Mesendoderm (in vitro differentiated cells): ENCODE data around the gene ANKS1B.
"Not testable (repeated sequence)": the region's sequence is repeated elsewhere in the genome, so short reads cannot be mapped to it uniquely, and the experiment has no call there.

Source experiments
- DNase-seq: peaks from one replicate; pipeline ENCODE4 v3.0.0; 2013
- H2AK5ac ChIP-seq: 2 replicates; pipeline ENCODE4 v1.6.1; 2013; ENCODE audit warnings: low read length, inconsistent platforms
- H2BK120ac ChIP-seq: 2 replicates; pipeline ENCODE4 v1.6.1; 2013; ENCODE audit warnings: low read depth, mild to moderate bottlenecking, low read length, moderate library complexity, mixed read lengths
- H2BK15ac ChIP-seq: replicated peaks from 2 replicates; pipeline ENCODE4 v1.6.1; 2013; ENCODE audit warnings: low read depth, mild to moderate bottlenecking, moderate library complexity
- H2BK5ac ChIP-seq: 2 replicates; pipeline ENCODE4 v1.6.1; 2013; ENCODE audit warnings: low read length, inconsistent platforms
- H3K18ac ChIP-seq: 2 replicates; pipeline ENCODE4 v1.6.1; 2013; ENCODE audit warnings: mild to moderate bottlenecking, low read length, mixed read lengths
- H3K23ac ChIP-seq: one replicate; pipeline ENCODE4 v1.6.1; 2013; ENCODE audit warnings: low read length
- H3K27ac ChIP-seq: 2 replicates; pipeline ENCODE4 v1.5.1; 2013; ENCODE audit warnings: low read depth, mild to moderate bottlenecking, inconsistent platforms, low read length, moderate library complexity
- H3K27me3 ChIP-seq: 2 replicates; pipeline ENCODE4 v1.6.1; 2013; ENCODE audit warnings: low read length, control low read depth, mild to moderate bottlenecking, inconsistent platforms; ENCODE audit not compliant: insufficient read depth, poor library complexity
- H3K36me3 ChIP-seq: 2 replicates; pipeline ENCODE4 v1.6.1; 2013; ENCODE audit warnings: low read length, inconsistent platforms; ENCODE audit not compliant: control insufficient read depth, insufficient read depth
- H3K4ac ChIP-seq: one replicate; pipeline ENCODE4 v1.6.1; 2013; ENCODE audit warnings: low read depth, mild to moderate bottlenecking, low read length, moderate library complexity
- H3K4me1 ChIP-seq: 2 replicates; pipeline ENCODE4 v1.6.1; 2013; ENCODE audit warnings: low read depth, low read length, inconsistent platforms; ENCODE audit not compliant: control insufficient read depth
- H3K4me2 ChIP-seq: 2 replicates; pipeline ENCODE4 v1.6.1; 2013; ENCODE audit warnings: low read length
- H3K4me3 ChIP-seq: 2 replicates; pipeline ENCODE4 v1.5.1; 2013; ENCODE audit warnings: mild to moderate bottlenecking, low read length
- H3K56ac ChIP-seq: one replicate; pipeline ENCODE4 v1.6.1; 2013; ENCODE audit warnings: low read length
- H3K79me1 ChIP-seq: 2 replicates; pipeline ENCODE4 v1.6.1; 2013; ENCODE audit warnings: low read length, inconsistent platforms
- H3K79me2 ChIP-seq: 2 replicates; pipeline ENCODE4 v1.6.1; 2013; ENCODE audit warnings: mild to moderate bottlenecking, low read length; ENCODE audit not compliant: control insufficient read depth, insufficient read depth
- H3K9ac ChIP-seq: 2 replicates; pipeline ENCODE4 v1.6.1; 2013; ENCODE audit warnings: low read length, inconsistent platforms
- H4K5ac ChIP-seq: one replicate; pipeline ENCODE4 v1.6.1; 2013; ENCODE audit warnings: low read length
- H4K8ac ChIP-seq: one replicate; pipeline ENCODE4 v1.6.1; 2013; ENCODE audit warnings: low read depth, mild to moderate bottlenecking, control low read depth, low read length, moderate library complexity
- WGBS: extraction: QIAGEN DNeasy Blood & Tissue Kit; methylation state at CpG from one replicate; pipeline ENCODE4 v1.1.7; 2013; ENCODE audit warnings: low lambda C conversion rate, missing lambda C conversion rate; ENCODE audit not compliant: insufficient coverage; ENCODE audit errors: extremely low coverage; 5-methylcytosine and 5-hydroxymethylcytosine counted together

Gene ANKS1B

DNA sequence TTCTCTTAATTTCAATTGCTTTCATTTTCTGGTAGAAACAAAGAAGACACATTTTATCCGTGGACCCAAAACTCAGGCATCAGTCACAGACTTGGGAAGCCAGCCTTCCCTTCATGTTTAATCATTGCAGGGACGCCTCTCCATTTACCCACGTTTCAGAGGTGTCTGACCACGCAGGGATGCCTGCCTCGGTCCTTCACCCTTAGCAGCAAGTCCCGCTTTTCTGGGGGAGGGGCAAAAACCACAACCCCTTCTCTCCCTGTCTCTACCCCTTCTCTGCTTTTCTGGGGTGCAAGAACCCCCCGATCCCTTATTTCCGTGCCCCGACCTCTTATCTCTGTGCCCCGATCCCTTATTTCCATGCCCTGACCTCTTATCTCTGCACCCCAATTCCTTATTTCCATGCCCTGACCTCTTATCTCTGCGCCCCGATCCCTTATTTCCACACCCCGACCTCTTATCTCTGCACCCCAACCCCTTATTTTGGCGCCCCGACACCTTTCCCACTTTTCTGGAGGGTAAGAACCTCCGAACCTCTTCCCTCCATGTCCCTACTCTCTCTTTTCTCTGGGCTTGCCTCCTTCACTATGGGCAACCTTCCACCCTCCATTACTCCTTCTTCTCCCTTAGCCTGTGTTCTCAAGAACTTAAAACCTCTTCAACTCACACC, 268.8 kb downstream of the ANKS1B start:
- H3K4me1 ChIP-seq = not testable (repeated sequence)

GRCh38 chr12:99714921-99715320, 269.8 kb downstream of the ANKS1B start:
- not testable (repeated sequence) for H3K4me1 ChIP-seq, H3K4me3 ChIP-seq, H4K8ac ChIP-seq, H3K18ac ChIP-seq, H2AK5ac ChIP-seq, H3K4ac ChIP-seq, H3K79me2 ChIP-seq, H3K27ac ChIP-seq, H2BK120ac ChIP-seq, H3K4me2 ChIP-seq, H3K79me1 ChIP-seq, H3K36me3 ChIP-seq, H3K56ac ChIP-seq, DNase-seq, H2BK15ac ChIP-seq, H3K27me3 ChIP-seq, H3K23ac ChIP-seq, H4K5ac ChIP-seq, H3K9ac ChIP-seq, H2BK5ac ChIP-seq
- no CpG with 5 or more reads among the region's 4 CpGs for WGBS

More for the DNA sequence above, 268.8 kb downstream of the ANKS1B start:
- not testable (repeated sequence) for H3K4me2 ChIP-seq, H2BK120ac ChIP-seq, H3K4ac ChIP-seq, H2BK15ac ChIP-seq, H3K18ac ChIP-seq, H3K79me2 ChIP-seq, H3K79me1 ChIP-seq, H3K4me3 ChIP-seq, H3K9ac ChIP-seq, H3K27me3 ChIP-seq, DNase-seq, H2BK5ac ChIP-seq, H3K36me3 ChIP-seq, H4K5ac ChIP-seq, H3K56ac ChIP-seq, H2AK5ac ChIP-seq, H3K27ac ChIP-seq, H3K23ac ChIP-seq, H4K8ac ChIP-seq
- WGBS = no CpG with 5 or more reads among the region's 16 CpGs

DNA sequence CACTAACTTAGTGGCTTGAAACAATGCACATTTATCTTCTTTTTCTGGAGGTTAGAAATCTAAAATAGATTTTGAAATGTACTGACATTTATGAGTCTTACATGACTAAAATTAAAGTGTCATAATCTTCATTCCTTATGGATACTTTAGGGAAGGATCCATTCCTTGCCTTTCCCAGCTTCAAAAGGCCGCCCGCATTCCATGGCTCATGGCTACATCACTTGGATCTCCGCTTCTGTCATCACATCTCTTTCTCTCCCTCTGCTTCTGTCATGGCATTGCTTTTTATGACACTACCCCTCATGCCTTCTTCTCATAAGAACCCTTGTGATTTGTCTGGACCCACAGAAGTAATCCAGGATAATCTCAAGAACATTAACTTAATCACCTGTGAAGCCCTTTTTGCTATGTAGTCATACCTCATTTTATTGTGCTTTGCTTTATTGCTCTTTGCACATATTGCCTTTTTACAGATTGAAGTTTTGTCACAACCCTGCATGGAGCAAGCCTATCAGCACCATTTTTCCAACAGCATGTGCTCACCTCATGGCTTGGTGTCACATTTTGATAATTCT, 270.7 kb downstream of the ANKS1B start:
- Histone ChIP-seq H3K4me3 (no peak overlapping the region), H2BK5ac (no peak overlapping the region), H3K23ac (no peak overlapping the region), H3K27ac (no peak overlapping the region), H3K79me2 (no peaks in the 10 kb centered on the region), H3K18ac (no peak overlapping the region), H2BK15ac (no peak overlapping the region), H2AK5ac (no peak overlapping the region), H3K4me1 (no peaks in the 10 kb centered on the region), H3K79me1 (no peaks in the 10 kb centered on the region), H3K27me3 (no peaks in the 10 kb centered on the region), H4K5ac (no peak overlapping the region), H2BK120ac (no peak overlapping the region), H3K4me2 (no peak overlapping the region), H3K56ac (no peak overlapping the region), H3K9ac (no peak overlapping the region), H4K8ac (no peak overlapping the region), H3K36me3 (no peaks in the 10 kb centered on the region), H3K4ac (no peak overlapping the region)
- no CpG with 5 or more reads among the region's 3 CpGs for WGBS
- no peak for DNase-seq

DNA sequence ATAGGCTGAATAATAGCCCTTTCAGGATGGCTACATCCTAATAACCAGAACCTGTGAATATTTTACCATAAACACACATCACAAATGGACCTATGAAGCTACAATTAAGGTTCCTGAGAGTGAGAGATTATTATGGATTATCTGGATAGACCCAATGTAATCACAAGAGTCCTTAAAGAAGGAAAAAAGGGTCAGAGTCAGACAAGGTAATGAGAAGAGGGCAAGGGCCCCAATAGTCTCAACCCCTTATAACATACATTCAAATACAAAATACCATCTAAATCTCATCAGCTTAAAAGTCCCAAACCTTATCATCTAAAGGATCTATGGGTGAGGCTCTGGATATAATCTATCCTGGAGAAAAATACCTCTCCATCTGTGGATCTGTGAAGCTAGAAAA, 272.5 kb downstream of the ANKS1B start:
- Histone ChIP-seq H3K4me1 (no peaks in the 10 kb centered on the region), H2BK120ac (no peak overlapping the region), H2BK5ac (no peak overlapping the region), H3K4ac (no peak overlapping the region), H3K18ac (no peak overlapping the region), H3K9ac (no peak overlapping the region), H3K27ac (no peak overlapping the region), H3K79me2 (no peaks in the 10 kb centered on the region), H3K36me3 (no peaks in the 10 kb centered on the region), H3K79me1 (no peaks in the 10 kb centered on the region), H2BK15ac (no peak overlapping the region), H3K4me3 (no peak overlapping the region), H3K23ac (no peak overlapping the region), H2AK5ac (no peak overlapping the region), H3K27me3 (no peaks in the 10 kb centered on the region), H4K5ac (no peak overlapping the region), H3K4me2 (no peak overlapping the region), H3K56ac (no peak overlapping the region), H4K8ac (no peak overlapping the region)
- no peak for DNase-seq

GRCh38 chr12:99711246-99711645, 273.5 kb downstream of the ANKS1B start:
- no peak overlapping the region for H4K5ac ChIP-seq
- no peaks in the 10 kb centered on the region for H3K36me3 ChIP-seq
- H3K27ac ChIP-seq = no peak overlapping the region
- no peak overlapping the region for H2BK15ac ChIP-seq
- no peak overlapping the region for H4K8ac ChIP-seq
- no peak overlapping the region for H3K4me3 ChIP-seq
- no peak overlapping the region for H3K4ac ChIP-seq
- H3K4me2 ChIP-seq = no peak overlapping the region
- no peaks in the 10 kb centered on the region for H3K4me1 ChIP-seq
- DNase-seq = no peak
- H2BK120ac ChIP-seq = no peak overlapping the region
- H2AK5ac ChIP-seq = no peak overlapping the region
- H3K56ac ChIP-seq = no peak overlapping the region
- H3K9ac ChIP-seq = no peak overlapping the region
- no peaks in the 10 kb centered on the region for H3K27me3 ChIP-seq
- no peaks in the 10 kb centered on the region for H3K79me2 ChIP-seq
- no peaks in the 10 kb centered on the region for H3K79me1 ChIP-seq
- H3K23ac ChIP-seq = no peak overlapping the region
- H3K18ac ChIP-seq = no peak overlapping the region
- WGBS = no CpG with 5 or more reads among the region's 1 CpG
- no peak overlapping the region for H2BK5ac ChIP-seq

DNA sequence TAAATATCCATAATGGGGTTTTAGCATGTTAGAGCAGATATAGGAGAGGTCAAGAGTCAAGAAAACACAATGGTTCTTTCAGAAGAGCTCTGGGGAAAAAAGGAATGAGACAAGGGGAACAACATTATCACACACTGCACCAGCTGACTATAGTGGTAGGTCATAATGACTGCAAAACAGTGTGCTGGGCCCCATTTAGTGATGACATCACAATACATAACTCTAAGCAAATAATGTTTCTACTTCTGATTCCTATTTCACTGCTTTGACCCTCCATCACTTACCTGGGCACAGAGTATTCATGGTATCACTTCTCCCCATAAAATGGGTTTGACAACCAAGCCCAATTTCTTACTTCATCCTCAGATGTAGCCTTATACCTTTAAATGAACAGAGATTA, 275.1 kb downstream of the ANKS1B start:
- no peak overlapping the region for H4K8ac ChIP-seq
- H3K4me2 ChIP-seq = no peak overlapping the region
- DNase-seq = no peak
- no peak overlapping the region for H3K4me3 ChIP-seq
- H3K79me1 ChIP-seq = no peaks in the 10 kb centered on the region
- no peak overlapping the region for H2AK5ac ChIP-seq
- no peak overlapping the region for H2BK5ac ChIP-seq
- H2BK120ac ChIP-seq = no peak overlapping the region
- no peaks in the 10 kb centered on the region for H3K79me2 ChIP-seq
- no peak overlapping the region for H3K18ac ChIP-seq
- no peak overlapping the region for H2BK15ac ChIP-seq
- H3K27me3 ChIP-seq = no peaks in the 10 kb centered on the region
- H3K27ac ChIP-seq = no peak overlapping the region
- no peak overlapping the region for H4K5ac ChIP-seq
- H3K4ac ChIP-seq = no peak overlapping the region
- H3K23ac ChIP-seq = no peak overlapping the region
- no peaks in the 10 kb centered on the region for H3K4me1 ChIP-seq
- H3K9ac ChIP-seq = no peak overlapping the region
- no peak overlapping the region for H3K56ac ChIP-seq
- H3K36me3 ChIP-seq = no peaks in the 10 kb centered on the region
